Astrocyte (in vitro differentiated cells and primary cell): Measurements from ENCODE around the gene TELO2.

ENCODE experiments used
- CTCF ChIP-seq: IDR thresholded peaks from 2 replicates; pipeline ENCODE4 v1.5.1; 2011; ENCODE audit warnings: low read depth, mild to moderate bottlenecking, inconsistent platforms, low read length, moderate library complexity; ENCODE audit not compliant: insufficient read depth
- EZH2 ChIP-seq: IDR thresholded peaks from 2 replicates; pipeline ENCODE4 v1.6.1; 2012; ENCODE audit warnings: mild to moderate bottlenecking, low read length, inconsistent platforms; ENCODE audit not compliant: insufficient read depth

GRCh38 chr16:1497014-1497598 is 3.9 kb downstream of the TELO2 start:
- TF ChIP-seq CTCF: no peak
- no peak for TF ChIP-seq EZH2
